Ovary (tissue), 3 donors: ENCODE results near the gene ASPDH.

Source experiments
- EP300 ChIP-seq: sonication (generic); formaldehyde crosslinking; IDR thresholded peaks from one replicate; pipeline ENCODE4 v1.6.1; 2017; ENCODE audit warnings: antibody characterized with exemption
- POLR2A ChIP-seq: fragments of 450-650 bp; IDR thresholded peaks from one replicate; pipeline ENCODE4 v1.6.1; 2017; ENCODE audit warnings: antibody characterized with exemption, mild to moderate bottlenecking, moderate library complexity
- TF ChIP-seq, protein P1 (sequence below), 3 donors: fragments of 450-650 bp in 2 of 3; fragments of 200-600 bp in 1 of 3; IDR thresholded peaks; one replicate each; pipeline versions ENCODE4 v1.5.1 to v1.8.0; 2016 to 2022; ENCODE audit warnings: antibody characterized with exemption in 3 of 3, mild to moderate bottlenecking in 1 of 3
- donor health status: DM: no; HTN: no; CAD: no.

- TF ChIP-seq POLR2A (no peak), EP300 (no peak)
- TF ChIP-seq, protein P1, sequence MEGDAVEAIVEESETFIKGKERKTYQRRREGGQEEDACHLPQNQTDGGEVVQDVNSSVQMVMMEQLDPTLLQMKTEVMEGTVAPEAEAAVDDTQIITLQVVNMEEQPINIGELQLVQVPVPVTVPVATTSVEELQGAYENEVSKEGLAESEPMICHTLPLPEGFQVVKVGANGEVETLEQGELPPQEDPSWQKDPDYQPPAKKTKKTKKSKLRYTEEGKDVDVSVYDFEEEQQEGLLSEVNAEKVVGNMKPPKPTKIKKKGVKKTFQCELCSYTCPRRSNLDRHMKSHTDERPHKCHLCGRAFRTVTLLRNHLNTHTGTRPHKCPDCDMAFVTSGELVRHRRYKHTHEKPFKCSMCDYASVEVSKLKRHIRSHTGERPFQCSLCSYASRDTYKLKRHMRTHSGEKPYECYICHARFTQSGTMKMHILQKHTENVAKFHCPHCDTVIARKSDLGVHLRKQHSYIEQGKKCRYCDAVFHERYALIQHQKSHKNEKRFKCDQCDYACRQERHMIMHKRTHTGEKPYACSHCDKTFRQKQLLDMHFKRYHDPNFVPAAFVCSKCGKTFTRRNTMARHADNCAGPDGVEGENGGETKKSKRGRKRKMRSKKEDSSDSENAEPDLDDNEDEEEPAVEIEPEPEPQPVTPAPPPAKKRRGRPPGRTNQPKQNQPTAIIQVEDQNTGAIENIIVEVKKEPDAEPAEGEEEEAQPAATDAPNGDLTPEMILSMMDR (IDR thresholded peaks at IDR 0.05): no peak
These were observed 36.3 kb upstream of the ASPDH start for GRCh38 chr19:50549927-50550593.
